MV-4-11 (cell line): Measurements from ENCODE around the gene MINK1.
A peak's percentile ranks its signal among the peaks of the same experiment; 100 is the strongest.
"Not testable (repeated sequence)": the region's sequence is repeated elsewhere in the genome, so short reads cannot be mapped to it uniquely, and the experiment has no call there.

Experiments used
- DNase-seq: peaks from one replicate; lab custom pipeline; 2025; lab: John Stamatoyannopoulos, UW

Gene MINK1

DNA sequence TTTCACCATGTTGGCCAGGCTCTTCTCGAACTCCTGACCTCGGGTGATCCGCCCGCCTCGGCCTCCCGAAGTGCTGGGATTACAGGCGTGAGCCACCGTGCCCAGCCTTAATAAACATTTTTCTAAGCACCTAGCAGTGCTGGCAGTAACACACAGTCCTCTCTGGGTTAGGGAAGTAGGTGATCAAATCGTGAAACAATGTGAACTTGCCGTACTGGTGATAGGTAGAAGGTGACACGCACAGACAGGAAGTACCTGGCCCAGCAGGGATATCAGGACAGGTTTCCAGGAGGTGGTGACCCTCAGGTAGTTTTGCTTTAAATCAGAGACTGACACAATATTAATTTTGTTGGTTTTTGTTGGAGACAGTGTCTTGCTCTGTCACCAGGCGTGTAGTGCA lies 21.7 kb upstream of the MINK1 start:
- DNase-seq: no peak

- no peak for DNase-seq
These were observed 20.4 kb upstream of the MINK1 start for GRCh38 chr17:4812690-4813089.

GRCh38 chr17:4815043-4815675 lies 18.0 kb upstream of the MINK1 start:
- DNase-seq: no peak

- DNase-seq: no peak
These were observed 16.3 kb upstream of the MINK1 start for GRCh38 chr17:4816826-4817225.

DNA sequence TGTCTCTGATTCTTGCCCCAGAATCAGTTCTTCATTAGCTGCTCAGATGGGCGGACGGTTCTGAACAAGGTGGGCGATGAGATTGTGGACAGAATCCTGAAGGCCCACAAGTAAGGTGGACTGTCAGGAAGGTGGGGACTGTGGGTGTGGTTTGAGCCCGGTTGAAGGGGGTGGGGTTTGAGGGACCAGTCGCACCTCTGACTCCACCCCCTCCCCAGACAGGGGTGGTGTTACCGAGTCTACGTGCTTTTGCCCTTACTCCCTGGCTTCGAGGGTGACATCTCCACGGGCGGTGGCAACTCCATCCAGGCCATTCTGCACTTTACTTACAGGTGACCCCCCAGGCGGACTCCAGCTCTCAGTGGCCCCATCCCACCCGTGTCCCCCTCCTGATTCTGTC lies 14.9 kb upstream of the MINK1 start:
- DNase-seq: no peak

- DNase-seq: no peak
These were observed 10.3 kb upstream of the MINK1 start for GRCh38 chr17:4822835-4823234.

DNA sequence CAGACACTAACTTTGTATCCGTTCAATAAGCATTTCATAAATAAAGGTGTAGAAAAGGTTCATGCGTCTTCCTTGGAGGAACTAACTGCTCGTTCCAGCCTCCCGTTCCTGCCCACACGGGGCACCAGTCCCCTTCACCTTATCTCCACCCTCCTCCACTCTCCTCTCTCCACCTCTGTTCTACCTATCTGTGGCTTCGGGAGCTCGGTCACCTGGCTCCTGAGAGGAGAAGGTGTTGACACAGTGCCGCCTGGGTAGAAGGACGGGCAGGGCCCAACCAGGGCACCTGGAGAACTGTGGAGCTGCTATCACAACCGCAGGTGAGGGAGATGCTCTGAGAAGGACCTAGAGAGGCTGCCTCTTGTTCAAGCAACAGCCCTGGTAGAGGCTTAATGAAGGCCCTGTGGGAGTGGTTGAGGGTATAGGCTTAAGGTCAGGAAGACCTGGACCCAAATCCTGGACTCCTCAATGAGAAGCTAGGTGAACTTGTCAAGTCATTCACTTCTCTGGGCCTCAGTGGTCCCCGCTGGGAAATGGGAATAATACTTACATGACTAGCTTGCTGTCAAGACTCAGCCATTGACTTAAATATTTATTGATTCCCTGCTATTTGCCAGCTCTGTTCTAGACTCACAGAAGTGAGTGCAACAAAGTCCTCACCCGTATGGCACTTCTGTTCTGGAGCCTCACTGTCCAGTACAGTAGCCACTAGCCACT lies 9.6 kb upstream of the MINK1 start:
- DNase-seq: no peak

GRCh38 chr17:4827399-4827798 lies 5.7 kb upstream of the MINK1 start:
- DNase-seq: no peak

DNA sequence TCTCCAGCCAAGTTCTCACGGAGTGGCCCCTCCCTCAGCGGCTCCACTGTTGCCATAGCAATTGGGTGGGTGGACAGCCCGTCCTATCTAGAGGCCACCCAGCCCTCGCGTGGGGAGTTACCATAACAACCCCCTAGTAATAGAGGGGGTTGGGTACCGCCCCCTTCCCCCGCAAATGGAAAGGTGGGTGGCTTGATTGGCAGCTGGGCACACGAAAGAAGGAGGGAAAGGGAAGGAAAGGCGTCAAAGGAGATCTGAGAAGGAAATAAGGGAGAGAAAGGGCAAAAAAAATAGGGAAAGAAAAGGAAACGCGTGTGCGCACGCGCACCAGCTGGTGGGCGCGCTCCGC lies 337 bp upstream of the MINK1 start:
- DNase-seq: not testable (repeated sequence)

DNA sequence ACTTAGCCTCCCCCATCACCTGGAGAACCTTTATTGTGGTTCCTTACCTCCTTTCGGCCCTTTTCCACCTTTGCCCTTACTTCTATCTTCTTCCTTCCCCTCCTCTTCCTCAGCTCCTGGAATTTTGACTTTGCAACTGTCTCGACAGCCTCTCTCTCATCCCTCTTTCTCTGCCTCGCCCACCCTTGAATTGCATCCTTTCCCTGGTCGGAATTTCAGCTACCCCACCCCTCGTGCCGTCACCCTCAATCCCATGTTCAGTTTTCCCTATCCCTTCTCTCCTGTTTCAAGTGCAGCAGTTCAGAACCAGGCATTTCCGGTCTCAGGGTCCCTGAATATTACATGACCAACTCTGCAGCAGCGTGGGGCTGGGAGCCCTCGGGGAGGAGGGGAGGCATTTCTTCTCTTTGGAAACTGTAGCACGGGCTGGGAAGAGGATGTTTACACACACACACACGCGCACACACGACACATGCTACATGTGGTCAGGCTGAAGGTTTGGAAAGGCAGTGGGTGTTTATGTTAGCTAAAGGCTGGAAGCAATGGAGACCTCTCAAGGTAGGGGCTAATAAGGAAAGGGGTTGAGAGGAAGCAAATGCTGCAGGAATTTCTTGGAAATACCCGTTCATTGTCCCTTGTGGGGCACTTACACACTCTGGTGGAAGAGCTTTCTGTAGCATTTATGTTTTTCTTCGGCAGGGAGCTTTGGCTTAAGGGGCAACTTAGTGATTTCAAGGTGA lies 971 bp downstream of the MINK1 start:
- DNase-seq: peak; percentile 60

- no peak for DNase-seq
These were observed 1.5 kb downstream of the MINK1 start for GRCh38 chr17:4834681-4835020.

- DNase-seq: peak; percentile 20
These were observed 3.1 kb downstream of the MINK1 start for GRCh38 chr17:4836221-4836620.

DNA sequence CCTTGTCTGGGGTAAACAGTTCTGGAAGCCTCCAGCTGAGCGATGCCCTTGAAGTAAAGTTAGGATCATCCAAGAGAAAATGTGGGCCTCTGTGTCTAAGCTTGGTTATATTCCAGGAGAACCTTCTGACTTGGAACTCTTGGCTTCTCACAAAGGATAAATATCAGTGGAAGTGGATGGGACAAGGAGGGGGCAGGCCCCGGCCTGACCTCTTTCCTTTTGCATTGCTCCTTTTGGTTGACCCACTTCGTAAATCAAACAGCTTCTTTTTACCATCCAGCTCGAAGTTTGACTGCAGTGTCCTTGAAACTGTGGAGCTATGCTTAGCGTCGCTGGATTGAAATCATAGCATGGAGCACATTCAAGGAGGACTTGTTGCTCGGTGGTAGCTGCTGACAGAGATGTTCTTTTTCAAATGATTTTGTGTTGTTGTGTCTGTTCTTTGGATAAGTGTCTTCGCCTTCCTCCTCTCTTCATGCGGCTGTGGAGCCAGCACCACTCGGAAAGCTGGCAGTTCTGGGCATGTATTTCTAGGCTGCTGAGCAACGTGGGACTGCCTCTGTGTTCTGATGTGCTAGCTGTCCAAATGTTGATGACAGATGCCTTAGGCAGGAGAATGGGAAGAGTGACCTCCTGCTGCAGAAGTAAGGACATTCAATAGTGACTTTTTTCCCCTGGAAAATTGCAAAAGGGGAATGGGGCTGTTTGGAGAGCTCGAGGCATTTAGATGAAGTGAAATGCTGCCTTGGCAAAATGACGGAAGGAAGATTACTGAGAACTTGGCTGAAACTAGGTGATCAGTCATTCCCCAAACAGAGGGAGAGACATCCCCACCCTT lies 4.5 kb downstream of the MINK1 start:
- DNase-seq: no peak

DNA sequence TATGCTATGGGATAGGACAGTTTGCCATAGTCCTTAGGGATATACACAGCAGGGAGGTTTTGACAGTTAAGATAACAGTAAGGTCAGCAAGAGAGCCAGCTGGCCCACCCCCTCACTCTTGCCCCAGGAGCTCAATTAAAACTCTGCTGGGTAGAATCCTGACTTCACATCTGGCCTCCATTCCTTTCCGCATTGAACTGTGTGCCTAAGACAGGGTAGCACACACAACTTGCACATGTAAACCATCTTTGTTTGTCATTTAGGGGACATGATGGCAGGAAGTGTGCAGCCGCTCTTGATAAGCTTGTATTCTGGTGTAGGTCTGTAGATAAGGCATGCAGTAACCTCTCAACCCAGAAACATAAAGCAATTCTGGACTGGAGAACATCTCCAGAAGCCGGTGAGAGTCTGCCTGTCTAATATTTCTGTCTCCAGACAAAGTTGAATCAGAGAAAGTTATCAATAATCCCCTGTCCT lies 5.2 kb downstream of the MINK1 start:
- DNase-seq: no peak

GRCh38 chr17:4839221-4839620 lies 6.1 kb downstream of the MINK1 start:
- DNase-seq: no peak

DNA sequence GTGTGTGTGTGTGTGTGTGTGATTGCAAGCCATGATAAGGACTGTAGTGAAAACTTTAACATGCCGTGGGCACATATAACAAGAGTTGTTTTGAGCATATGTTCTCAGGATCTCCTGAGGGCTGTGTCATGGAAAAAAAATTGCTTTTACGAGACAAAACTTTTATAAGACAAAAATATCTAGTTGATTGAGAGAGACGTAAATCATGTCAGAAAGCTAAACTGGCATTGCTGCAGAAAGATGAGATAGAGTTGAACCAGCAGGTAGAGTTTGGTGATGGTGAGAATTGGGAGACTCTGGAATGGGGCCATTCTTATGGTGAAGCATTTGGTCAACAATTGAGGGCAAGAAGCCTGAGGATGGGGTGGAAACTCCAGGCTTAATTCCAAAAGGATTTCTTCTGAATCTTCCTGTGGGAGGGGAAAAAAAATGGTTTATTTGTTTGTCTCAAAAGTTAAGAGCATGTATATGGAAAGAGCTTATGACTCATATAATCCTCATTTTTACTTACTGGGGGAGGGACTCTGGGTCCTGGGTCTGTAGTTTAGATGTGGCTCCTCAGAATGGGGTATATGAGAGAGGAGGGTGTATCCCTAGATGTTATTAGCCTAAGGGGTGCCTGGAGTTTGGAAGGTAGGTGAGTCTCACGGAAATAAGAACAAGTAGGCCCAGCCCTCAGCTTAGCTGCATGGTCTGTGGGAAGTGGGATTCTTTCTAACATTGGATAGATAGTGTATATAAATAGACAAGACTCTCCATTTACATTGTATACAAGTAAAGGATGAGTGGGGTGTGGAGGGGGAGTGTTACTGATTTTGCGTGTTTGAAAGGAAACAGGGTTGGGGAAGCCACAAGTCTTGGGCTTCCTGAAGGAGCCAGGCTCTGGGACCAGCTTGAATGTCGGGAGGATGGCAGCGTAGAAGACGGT lies 7.1 kb downstream of the MINK1 start:
- DNase-seq: no peak

- DNase-seq: no peak
These were observed 7.7 kb downstream of the MINK1 start for GRCh38 chr17:4840893-4841242.

GRCh38 chr17:4842376-4842775 lies 9.2 kb downstream of the MINK1 start:
- DNase-seq: no peak

- DNase-seq: peak; percentile 65
These were observed 10.3 kb downstream of the MINK1 start for GRCh38 chr17:4843321-4844000.

- DNase-seq: peak; percentile 96
These were observed 12.0 kb downstream of the MINK1 start for GRCh38 chr17:4845118-4845517.
